HEK293T (cell line): ENCODE results near the gene NOTCH1.

ENCODE experiments used
- SP1 ChIP-seq: fragments of 450-650 bp; IDR thresholded peaks from 2 replicates; pipeline ENCODE4 v1.6.1; 2017
- TARDBP ChIP-seq: fragments of 450-650 bp; IDR thresholded peaks from 2 replicates; pipeline ENCODE4 v1.6.1; 2016

- no peak for TF ChIP-seq SP1
- no peak for TF ChIP-seq TARDBP
These were observed 42.8 kb downstream of the NOTCH1 start for GRCh38 chr9:136502940-136503550.
